Thyroid gland (tissue), 4 donors: ENCODE data around the gene INF2.

ENCODE experiments used
- POLR2A ChIP-seq, 2 donors: fragments of 450-650 bp; IDR thresholded peaks; one replicate each; pipeline ENCODE4 v1.6.1; 2017; ENCODE audit warnings: antibody characterized with exemption in 2 of 2, mild to moderate bottlenecking in 2 of 2, moderate library complexity in 1 of 2
- TF ChIP-seq, protein P1 (sequence below), 6 experiments: fragments of 200-600 bp in 3 of 6; fragments of 450-650 bp in 3 of 6; sonication (generic) in 3 of 6; IDR thresholded peaks; one replicate each; pipeline ENCODE4 v1.5.1; 2016 to 2019; ENCODE audit warnings: antibody characterized with exemption in 6 of 6, mild to moderate bottlenecking in 2 of 6, inconsistent platforms in 1 of 6, moderate library complexity in 1 of 6

DNA sequence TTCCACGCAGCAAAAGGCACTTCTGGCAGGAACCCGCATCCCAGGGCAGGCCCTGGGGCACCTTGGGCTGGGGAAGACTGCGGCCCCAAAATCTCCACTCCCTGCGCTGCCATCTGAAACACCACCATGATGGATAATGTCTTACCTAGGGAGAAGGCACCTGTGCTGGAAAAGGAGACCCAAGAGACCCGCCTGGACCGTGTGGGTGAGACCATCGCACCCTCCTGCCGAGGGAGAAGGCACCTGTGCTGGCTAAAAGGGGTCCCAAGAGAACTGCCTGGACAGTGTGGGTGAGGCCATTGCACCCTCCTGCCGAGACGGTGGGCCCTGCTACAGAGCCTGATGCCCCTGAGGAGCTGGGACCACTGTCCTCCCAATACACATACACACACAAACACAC is 24.8 kb upstream of the INF2 start:
- no peak for TF ChIP-seq POLR2A (IDR thresholded peaks at IDR 0.05)
- TF ChIP-seq, protein P1, sequence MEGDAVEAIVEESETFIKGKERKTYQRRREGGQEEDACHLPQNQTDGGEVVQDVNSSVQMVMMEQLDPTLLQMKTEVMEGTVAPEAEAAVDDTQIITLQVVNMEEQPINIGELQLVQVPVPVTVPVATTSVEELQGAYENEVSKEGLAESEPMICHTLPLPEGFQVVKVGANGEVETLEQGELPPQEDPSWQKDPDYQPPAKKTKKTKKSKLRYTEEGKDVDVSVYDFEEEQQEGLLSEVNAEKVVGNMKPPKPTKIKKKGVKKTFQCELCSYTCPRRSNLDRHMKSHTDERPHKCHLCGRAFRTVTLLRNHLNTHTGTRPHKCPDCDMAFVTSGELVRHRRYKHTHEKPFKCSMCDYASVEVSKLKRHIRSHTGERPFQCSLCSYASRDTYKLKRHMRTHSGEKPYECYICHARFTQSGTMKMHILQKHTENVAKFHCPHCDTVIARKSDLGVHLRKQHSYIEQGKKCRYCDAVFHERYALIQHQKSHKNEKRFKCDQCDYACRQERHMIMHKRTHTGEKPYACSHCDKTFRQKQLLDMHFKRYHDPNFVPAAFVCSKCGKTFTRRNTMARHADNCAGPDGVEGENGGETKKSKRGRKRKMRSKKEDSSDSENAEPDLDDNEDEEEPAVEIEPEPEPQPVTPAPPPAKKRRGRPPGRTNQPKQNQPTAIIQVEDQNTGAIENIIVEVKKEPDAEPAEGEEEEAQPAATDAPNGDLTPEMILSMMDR (IDR thresholded peaks at IDR 0.05), result no peak
